K562 (cell line): ENCODE measurements around the gene NUTF2. TPM values are rescaled to one million over a fixed set of nuclear protein-coding genes. Genes with fewer than 3 reads are reported as not detected.

ENCODE experiments used
- ATF7 ChIP-seq: fragments of 450-650 bp; IDR thresholded peaks from 2 replicates; pipeline ENCODE4 v1.7.1; 2014; ENCODE audit warnings: mild to moderate bottlenecking, moderate library complexity
- E2F4 ChIP-seq: sonication (generic); formaldehyde crosslinking; IDR thresholded peaks from 2 replicates; pipeline ENCODE4 v1.8.0; 2022; ENCODE audit warnings: mild to moderate bottlenecking, low read depth, missing genetic modification reagents
- FOXJ3 ChIP-seq: sonication (generic); formaldehyde crosslinking; IDR thresholded peaks from 2 replicates; pipeline ENCODE4 v1.4.0; 2020; ENCODE audit warnings: mild to moderate bottlenecking, missing genetic modification reagents
- FOXK2 ChIP-seq, 2 experiments: fragments of 450-650 bp; IDR thresholded peaks in 1 of 2; conservative IDR thresholded peaks in 1 of 2; 2 replicates each; pipeline ENCODE4 v1.6.1; 2016; ENCODE audit warnings: low read depth in 2 of 2, mild to moderate bottlenecking in 1 of 2
- MYBL2 ChIP-seq, 2 experiments: fragments of 450-650 bp in 1 of 2; sonication (generic) in 1 of 2; formaldehyde crosslinking in 1 of 2; IDR thresholded peaks; 2 replicates each; pipeline versions ENCODE4 v1.6.1 to v1.8.1; 2017 to 2022; ENCODE audit warnings: borderline replicate concordance in 1 of 2, inconsistent platforms in 1 of 2, low read depth in 1 of 2, mild to moderate bottlenecking in 1 of 2, missing genetic modification reagents in 1 of 2, moderate library complexity in 1 of 2
- NFIC ChIP-seq: fragments of 450-650 bp; IDR thresholded peaks from 2 replicates; pipeline ENCODE4 v1.6.1; 2017; ENCODE audit warnings: mild to moderate bottlenecking, inconsistent platforms
- NFIX ChIP-seq: fragments of 250-450 bp; sonication (Bioruptor Pico); IDR thresholded peaks from 2 replicates; pipeline ENCODE4 v1.4.0; 2020; ENCODE audit warnings: low read depth, mild to moderate bottlenecking, moderate library complexity
- PHF8 ChIP-seq: fragments of 200-600 bp; sonication (generic); IDR thresholded peaks from 2 replicates; pipeline ENCODE4 v1.6.1; 2012; ENCODE audit warnings: mixed run types, mild to moderate bottlenecking, inconsistent platforms, low read length, moderate library complexity, borderline replicate concordance
- SMC3 ChIP-seq: conservative IDR thresholded peaks from 2 replicates; pipeline ENCODE4 v1.6.1; 2011; ENCODE audit warnings: low read depth, low read length, improper control_type of control experiment; ENCODE audit not compliant: insufficient read depth
- TEAD1 ChIP-seq, 2 experiments: fragments of 450-650 bp in 1 of 2; sonication (generic) in 1 of 2; formaldehyde crosslinking; IDR thresholded peaks; 2 replicates each; pipeline versions ENCODE4 v1.4.0 to v1.8.0; 2020 to 2022; ENCODE audit warnings: mild to moderate bottlenecking in 2 of 2, missing genetic modification reagents in 1 of 2
- TOE1 ChIP-seq, 2 experiments: fragments of 450-650 bp in 1 of 2; sonication (generic) in 1 of 2; formaldehyde crosslinking in 1 of 2; IDR thresholded peaks; 2 replicates each; pipeline versions ENCODE4 v1.7.1 to v1.8.0; 2016 to 2022; ENCODE audit warnings: borderline replicate concordance in 2 of 2, mild to moderate bottlenecking in 2 of 2, antibody characterized with exemption in 1 of 2, inconsistent platforms in 1 of 2, low read depth in 1 of 2, missing genetic modification reagents in 1 of 2, moderate library complexity in 1 of 2
- XRCC5 ChIP-seq: fragments of 200-400 bp; formaldehyde crosslinking; IDR thresholded peaks from 2 replicates; pipeline ENCODE4 v1.6.1; 2017; ENCODE audit warnings: low read depth, mild to moderate bottlenecking, low read length
- ZFP30 ChIP-seq: fragments of 250-450 bp; sonication (Bioruptor Pico); IDR thresholded peaks from 2 replicates; pipeline ENCODE4 v1.8.0; 2022; ENCODE audit warnings: moderate library complexity, mild to moderate bottlenecking, inconsistent platforms, borderline replicate concordance
- ZMIZ1 ChIP-seq, 2 experiments: fragments of 150-350 bp in 1 of 2; IDR thresholded peaks; 2 replicates each; pipeline ENCODE4 v1.6.1; 2012 to 2016; ENCODE audit warnings: low read depth in 2 of 2, low read length in 2 of 2, mild to moderate bottlenecking in 1 of 2, moderate library complexity in 1 of 2
- ZNF175 ChIP-seq: fragments of 200-800 bp; sonication (Bioruptor generic); IDR thresholded peaks from 2 replicates; pipeline ENCODE4 v1.6.1; 2016; ENCODE audit warnings: low read depth, mild to moderate bottlenecking, missing genetic modification characterization, missing compliant biosample characterization
- ZNF212 ChIP-seq: fragments of 450-650 bp; formaldehyde crosslinking; IDR thresholded peaks from 2 replicates; pipeline ENCODE4 v1.4.0; 2020; ENCODE audit warnings: mild to moderate bottlenecking
- ZNF512 ChIP-seq: IDR thresholded peaks from 2 replicates; pipeline ENCODE4 v1.6.1; 2016; ENCODE audit warnings: missing genetic modification characterization, missing compliant biosample characterization
- ZNF644 ChIP-seq: fragments of 200-800 bp; sonication (Bioruptor generic); IDR thresholded peaks from 2 replicates; pipeline ENCODE4 v1.6.1; 2016; ENCODE audit warnings: low read depth, missing genetic modification characterization, missing compliant biosample characterization
- ZNF785 ChIP-seq: fragments of 250-450 bp; sonication (Bioruptor Pico); IDR thresholded peaks from 2 replicates; pipeline ENCODE4 v1.4.0; 2020; ENCODE audit warnings: mild to moderate bottlenecking
- polyA plus RNA-seq, 8 experiments: library from polyadenylated mRNA; depleted of rRNA in 4 of 8; stranded (reverse) in 5 of 8; unstranded in 3 of 8; fragments of >200 nt; fragmentation: Nextera tagmentation in 2 of 8; fragmentation: Illumina TruSeq in 1 of 8; extraction: Ambion mirVana in 2 of 8; extraction: Trizol in 1 of 8; gene quantifications; 2 replicates each; pipeline versions ENCODE4 v1.2.1 to v1.2.3, GENCODE V29; 2011 to 2014; ENCODE audit warnings: inconsistent platforms in 1 of 8, missing spikeins in 1 of 8
- total RNA-seq, 7 experiments: library from RNA; depleted of rRNA in 6 of 7; stranded (reverse); fragments of >200 nt in 6 of 7; fragmentation: Illumina TruSeq in 2 of 7; extraction: Trizol in 2 of 7; gene quantifications; 2 replicates each; pipeline versions ENCODE4 v1.2.1 to v1.2.3, GENCODE V29; 2011 to 2021; ENCODE audit warnings: low replicate concordance in 1 of 7

Gene NUTF2
- total and polyA plus RNA-seq, 9 of the 15 experiments (the other 6 are each of a cell fraction or from before 2014, with no cell fraction given): 106 to 248 (median 147) TPM

- TF ChIP-seq ZMIZ1 (IDR thresholded peaks at IDR 0.05; ENCODE audit: low read depth in 2 of 2, low read length in 2 of 2): 0 out of 4 replicates have a peak, but pooled peaks of 1 of the 2 experiments have one; percentile 9
- no peak for TF ChIP-seq SMC3
- TF ChIP-seq NFIC: no peak
- no peak for TF ChIP-seq FOXJ3 (CRISPR knock-in tag)
- TF ChIP-seq MYBL2 (IDR thresholded peaks at IDR 0.05; ENCODE audit: low read depth): no peak
- TF ChIP-seq MYBL2 (CRISPR knock-in tag; IDR thresholded peaks at IDR 0.05; ENCODE audit: borderline replicate concordance): 0 out of 2 replicates have a peak, but pooled peaks have one; percentile 47
- no peak for TF ChIP-seq TOE1 (IDR thresholded peaks at IDR 0.05; ENCODE audit: borderline replicate concordance)
- peak; percentile 71; the same call in 1 of the 2 replicates for TF ChIP-seq TOE1 (CRISPR knock-in tag; IDR thresholded peaks at IDR 0.05; ENCODE audit: borderline replicate concordance, low read depth)
- TF ChIP-seq XRCC5: no peak
- peak; percentile 91 for TF ChIP-seq PHF8
- no peak for TF ChIP-seq ZFP30 (CRISPR knock-in tag)
- no peak for TF ChIP-seq E2F4 (CRISPR knock-in tag)
- peak in 1 of 2 experiments; percentile 86; a peak in 2 of 4 replicates for TF ChIP-seq TEAD1 (CRISPR knock-in tag; IDR thresholded peaks at IDR 0.05)
- peak; percentile 49; the same call in 1 of the 2 replicates for TF ChIP-seq ZNF212
- no peak for TF ChIP-seq NFIX (CRISPR knock-in tag)
- peak in 1 of 2 experiments; percentile 13; a peak in 2 of 4 replicates for TF ChIP-seq FOXK2 (conservative IDR thresholded peaks at IDR 0.05 in 1 of 2, IDR thresholded peaks at IDR 0.05 in 1 of 2; ENCODE audit: low read depth in 2 of 2)
- TF ChIP-seq ATF7: peak; percentile 74; the same call in 1 of the 2 replicates
- TF ChIP-seq ZNF175 (CRISPR knock-in tag): no peak
- TF ChIP-seq ZNF512: no peak
- no peak for TF ChIP-seq ZNF785 (CRISPR knock-in tag)
- TF ChIP-seq ZNF644: no peak
Observed at GRCh38 chr16:67892899-67893742, 46.4 kb downstream of the NUTF2 start, which contains the start of gene PSKH1 (continued).
